Sigmoid colon (tissue), 7 donors: ENCODE measurements around the gene TOP2A. TPM values are rescaled to one million over a fixed set of nuclear protein-coding genes. Genes with fewer than 3 reads are reported as not detected.

Experiments
- DNase-seq: peaks from one replicate; pipeline ENCODE4 v3.0.0-alpha.2; 2019
- H3K27ac ChIP-seq, 4 donors: fragments of 200-600 bp; sonication (generic); one replicate each; pipeline ENCODE4 v1.5.1; 2016 to 2019; ENCODE audit warnings: mild to moderate bottlenecking in 1 of 4
- H3K27me3 ChIP-seq, 3 donors: fragments of 200-600 bp; sonication (generic); one replicate each; pipeline ENCODE4 v1.5.1; 2019; ENCODE audit warnings: mild to moderate bottlenecking in 1 of 3
- H3K36me3 ChIP-seq, 4 donors: fragments of 200-600 bp; sonication (generic); one replicate each; pipeline ENCODE4 v1.5.1; 2016 to 2019
- H3K4me1 ChIP-seq, 4 donors: fragments of 200-600 bp; sonication (generic); one replicate each; pipeline ENCODE4 v1.5.1; 2017 to 2019
- H3K4me3 ChIP-seq, 4 donors: fragments of 200-600 bp; sonication (generic); one replicate each; pipeline ENCODE4 v1.5.1; 2017 to 2019; ENCODE audit warnings: mild to moderate bottlenecking in 2 of 4, moderate library complexity in 1 of 4
- H3K9me3 ChIP-seq, 4 donors: fragments of 200-600 bp in 3 of 4; sonication (generic) in 3 of 4; one replicate each; pipeline versions ENCODE4 v1.5.1 to v1.6.1; 2013 to 2019
- CTCF ChIP-seq, 4 experiments: fragments of 450-650 bp in 3 of 4; fragments of 200-600 bp in 1 of 4; IDR thresholded peaks; one replicate each; pipeline ENCODE4 v1.5.1; 2016 to 2019; ENCODE audit warnings: antibody characterized with exemption in 4 of 4, mild to moderate bottlenecking in 3 of 4, moderate library complexity in 2 of 4
- EP300 ChIP-seq, 4 donors: sonication (generic); formaldehyde crosslinking; IDR thresholded peaks; one replicate each; pipeline ENCODE4 v1.6.1; 2017; ENCODE audit warnings: antibody characterized with exemption in 4 of 4
- POLR2A ChIP-seq, 2 donors: fragments of 450-650 bp; IDR thresholded peaks; one replicate each; pipeline ENCODE4 v1.6.1; 2016; ENCODE audit warnings: antibody characterized with exemption in 2 of 2, mild to moderate bottlenecking in 2 of 2, moderate library complexity in 2 of 2
- POLR2AphosphoS5 ChIP-seq, 4 donors: sonication (generic); formaldehyde crosslinking; IDR thresholded peaks; one replicate each; pipeline ENCODE4 v1.6.1; 2017; ENCODE audit warnings: antibody characterized with exemption in 4 of 4
- WGBS, 2 donors: extraction: QIAGEN DNeasy Blood & Tissue Kit; methylation state at CpG; one replicate each; pipeline ENCODE4 v1.1.7; 2013; 5-methylcytosine and 5-hydroxymethylcytosine counted together
- intact Hi-C: fragments of 100-400 bp; cut with DNase I; formaldehyde crosslinking; loops from one replicate; pipeline ENCODE4 v1.15.1; 2023
- polyA plus RNA-seq, 3 donors: library from polyadenylated mRNA; stranded (reverse); fragments of 200-250 nt; gene quantifications; one replicate each; pipeline ENCODE4 v1.2.3, GENCODE V29; 2013
- total RNA-seq, 4 donors: library from RNA; depleted of rRNA; stranded (reverse); fragments of >200 nt; gene quantifications; one replicate each; pipeline ENCODE4 v1.1.0, GENCODE V29; 2016
- donor health status: healthy with polysubstance abuse.
- donor health status: Bipolar disorder and iron deficiency.
- donor health status: healthy.

Gene TOP2A
- total and polyA plus RNA-seq, 7 donors: 0.33 to 28.7 (median 2.1) TPM

- H3K4me3 ChIP-seq: no peak overlapping the region
- peak overlapping the region; percentile 59 to 94 (median 80) for H3K27ac ChIP-seq
- peak; percentile 71 for DNase-seq
- H3K36me3 ChIP-seq: peaks cover 0 to 33% (median 12%) of the 10 kb centered on the region in 4 donors
- peak in 3 of 4 donors; percentile 13 to 59 (median 45) for TF ChIP-seq POLR2AphosphoS5 (IDR thresholded peaks at IDR 0.05)
- TF ChIP-seq CTCF (IDR thresholded peaks at IDR 0.05): no peak
- no peak for TF ChIP-seq POLR2A (IDR thresholded peaks at IDR 0.05)
- H3K4me1 ChIP-seq: peaks cover 0 to 90% (median 83%) of the 10 kb centered on the region in 4 donors
- no peaks in the 10 kb centered on the region for H3K9me3 ChIP-seq
- 60 to 73% methylated on average over 8 of the region's 8 CpGs for WGBS, 2 donors
- intact Hi-C loops: no loop called here
- no peaks in the 10 kb centered on the region for H3K27me3 ChIP-seq
These were observed 42.2 kb upstream of the TOP2A start for GRCh38 chr17:40459636-40460603.

DNA sequence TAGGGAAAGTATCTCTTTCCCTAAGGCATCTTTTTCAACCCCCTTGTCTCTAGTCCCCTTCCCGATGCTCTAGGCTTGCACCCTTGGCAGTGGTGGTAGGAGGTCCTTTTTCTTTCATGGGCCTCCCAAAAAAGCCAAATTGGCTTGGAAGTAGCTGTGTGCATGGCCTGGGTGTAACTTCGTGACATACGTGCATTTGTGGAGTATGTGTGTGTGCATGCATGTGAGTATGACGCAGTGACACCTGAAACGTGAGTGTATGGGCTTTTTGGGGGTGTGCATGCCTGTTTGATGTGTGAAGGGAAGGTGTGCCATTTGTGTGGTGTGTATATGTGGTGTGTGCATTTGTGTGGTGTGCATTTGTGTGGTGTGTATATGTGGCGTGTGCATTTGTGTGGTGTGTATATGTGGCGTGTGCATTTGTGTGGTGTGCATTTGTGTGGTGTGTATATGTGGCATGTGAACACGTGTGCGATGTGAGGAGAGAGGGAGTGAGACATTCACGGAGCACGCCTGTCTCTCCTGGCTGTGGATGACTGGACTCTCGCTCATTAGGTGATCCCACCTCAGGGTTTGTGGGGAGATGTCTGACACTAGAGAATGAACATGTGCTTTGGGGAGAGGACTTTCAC, 41.3 kb upstream of the TOP2A start:
- no peak overlapping the region for H3K4me3 ChIP-seq
- WGBS, 2 donors: 91% methylated on average over 12 of the region's 12 CpGs
- DNase-seq: peak; percentile 61
- H3K9me3 ChIP-seq: no peaks in the 10 kb centered on the region
- TF ChIP-seq EP300 (IDR thresholded peaks at IDR 0.05) (no peak), CTCF (IDR thresholded peaks at IDR 0.05) (no peak), POLR2AphosphoS5 (IDR thresholded peaks at IDR 0.05) (peak in 1 of 4 donors; percentile 53), POLR2A (IDR thresholded peaks at IDR 0.05) (no peak)
- no peaks in the 10 kb centered on the region for H3K27me3 ChIP-seq
- H3K27ac ChIP-seq: peak overlapping the region; percentile 77 to 96 (median 88)
- peaks cover 0 to 99% (median 89%) of the 10 kb centered on the region in 4 donors for H3K4me1 ChIP-seq
- H3K36me3 ChIP-seq: peaks cover 7 to 42% (median 21%) of the 10 kb centered on the region in 4 donors
- intact Hi-C loops: no loop called here

- intact Hi-C loops: no loop called here
- Histone ChIP-seq H3K4me1 (peaks cover 0 to 99% (median 90%) of the 10 kb centered on the region in 4 donors), H3K36me3 (peaks cover 15 to 50% (median 29%) of the 10 kb centered on the region in 4 donors), H3K9me3 (no peaks in the 10 kb centered on the region), H3K27ac (peak overlapping the region; percentile 77 to 96 (median 88)), H3K4me3 (no peak overlapping the region), H3K27me3 (no peaks in the 10 kb centered on the region)
- DNase-seq: peak; percentile 82
- TF ChIP-seq POLR2AphosphoS5 (IDR thresholded peaks at IDR 0.05): peak in 2 of 4 donors; percentile 45 to 47
- TF ChIP-seq POLR2A (IDR thresholded peaks at IDR 0.05): no peak
- no peak for TF ChIP-seq EP300 (IDR thresholded peaks at IDR 0.05)
- TF ChIP-seq CTCF (IDR thresholded peaks at IDR 0.05): no peak
- WGBS, 2 donors: 73 to 76% methylated on average over 16 of the region's 16 CpGs
These were observed 40.5 kb upstream of the TOP2A start for GRCh38 chr17:40457964-40458791.

DNA sequence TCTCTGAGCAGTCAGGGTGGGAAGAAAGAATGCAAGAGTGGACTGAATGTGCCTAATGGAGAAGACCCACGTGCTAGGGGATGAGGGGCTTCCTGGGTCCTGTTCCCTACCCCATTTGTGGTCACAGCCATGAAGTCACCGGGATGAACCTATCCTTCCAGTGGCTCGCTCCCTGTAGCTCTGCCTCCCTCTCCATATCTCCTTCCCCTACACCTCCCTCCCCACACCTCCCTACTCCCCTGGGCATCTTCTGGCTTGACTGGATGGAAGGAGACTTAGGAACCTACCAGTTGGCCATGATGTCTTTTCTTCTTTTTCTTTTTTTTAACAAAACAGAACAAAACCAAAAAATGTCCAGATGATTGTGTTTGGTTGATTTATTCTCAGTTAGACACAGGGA, 39.7 kb upstream of the TOP2A start:
- DNase-seq: peak; percentile 57
- no peak for TF ChIP-seq POLR2A (IDR thresholded peaks at IDR 0.05)
- no peak for TF ChIP-seq EP300 (IDR thresholded peaks at IDR 0.05)
- TF ChIP-seq POLR2AphosphoS5 (IDR thresholded peaks at IDR 0.05): no peak
- no peak for TF ChIP-seq CTCF (IDR thresholded peaks at IDR 0.05)
- Histone ChIP-seq H3K9me3 (no peaks in the 10 kb centered on the region), H3K4me1 (peaks cover 0 to 99% (median 90%) of the 10 kb centered on the region in 4 donors), H3K4me3 (no peak overlapping the region), H3K27ac (peak overlapping the region; percentile 77 to 96 (median 88)), H3K27me3 (no peaks in the 10 kb centered on the region), H3K36me3 (peaks cover 20 to 58% (median 36%) of the 10 kb centered on the region in 4 donors)
- WGBS, 2 donors: 91 to 93% methylated on average over 3 of the region's 3 CpGs
- intact Hi-C loops: no loop called here
